Measurements from ENCODE around the gene COX10. TPM values are rescaled to one million over a fixed set of nuclear protein-coding genes. Genes with fewer than 3 reads are reported as not detected.

The COX10 gene
- total and polyA plus RNA-seq, 5 experiments from 2014 or later, result 18.5 to 24.5 (median 23.3) TPM

DNA sequence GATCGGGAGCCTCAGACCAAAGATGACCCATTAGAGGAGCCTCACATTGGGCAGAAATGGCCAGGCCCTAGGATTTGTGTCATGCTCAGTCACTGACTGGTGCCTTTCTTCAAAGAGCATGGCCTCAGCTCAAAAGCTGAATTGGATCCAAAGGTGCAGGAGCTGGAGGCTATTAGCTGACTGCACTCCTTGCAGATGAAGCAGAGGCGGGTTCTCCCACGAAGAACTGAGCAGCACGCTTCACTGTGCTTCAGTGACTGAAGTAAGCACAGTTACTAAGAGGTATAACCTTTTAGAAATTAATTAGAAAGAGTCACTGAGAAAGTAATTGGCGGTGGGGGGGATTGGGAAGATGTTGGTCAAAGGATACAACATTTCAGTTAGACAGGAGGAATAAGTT lies 18.7 kb upstream of the COX10 start:
- no peak for ATAC-seq
- Mint-ChIP-seq H3K36me3 (peaks cover under 1 to 27% (median 11%) of the 10 kb centered on the region in 3 donors), H3K27ac (no peak overlapping the region), H3K9me3 (peaks cover 0 to under 1% (median 0%) of the 10 kb centered on the region in 9 donors), H3K27me3 (no peaks in the 10 kb centered on the region), H3K4me3 (no peak overlapping the region), H3K4me1 (peaks cover 0 to 12% (median 9%) of the 10 kb centered on the region in 4 donors)
- POLR2A ChIA-PET, result no interaction called here
- DNase-seq, result no peak

DNA sequence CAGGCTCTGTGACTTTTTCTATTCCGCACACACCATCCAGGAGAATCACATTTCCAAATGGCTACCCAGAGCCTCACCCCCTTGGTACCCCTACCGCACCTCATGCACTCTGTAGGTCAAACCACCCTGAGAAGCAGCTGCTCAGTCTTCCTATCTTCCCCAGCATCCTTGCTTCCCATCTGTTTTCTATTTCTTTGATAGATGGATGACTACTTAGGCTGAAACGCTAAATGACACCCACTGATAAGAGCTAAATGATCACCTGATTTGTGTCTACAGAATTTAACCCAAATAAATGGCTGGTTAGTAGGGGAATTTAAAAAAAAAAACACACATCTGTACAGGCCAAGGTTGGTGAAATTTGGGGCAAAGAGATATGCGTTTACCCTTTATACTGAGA lies 17.6 kb upstream of the COX10 start:
- Mint-ChIP-seq H3K27ac (no peak overlapping the region), H3K4me3 (no peak overlapping the region), H3K4me1 (peaks cover 0 to 12% (median 9%) of the 10 kb centered on the region in 4 donors), H3K9me3 (peaks cover 0 to 6% (median 0%) of the 10 kb centered on the region in 9 donors), H3K27me3 (no peaks in the 10 kb centered on the region), H3K36me3 (peaks cover 7 to 33% (median 19%) of the 10 kb centered on the region in 3 donors)
- ATAC-seq (no peak), DNase-seq (no peak)
- POLR2A ChIA-PET, result interaction anchor here (0.7 kb wide), 2 partner anchors 242 to 247 kb away, joined by 3 read pairs; no protein-coding TSS in a partner anchor

DNA sequence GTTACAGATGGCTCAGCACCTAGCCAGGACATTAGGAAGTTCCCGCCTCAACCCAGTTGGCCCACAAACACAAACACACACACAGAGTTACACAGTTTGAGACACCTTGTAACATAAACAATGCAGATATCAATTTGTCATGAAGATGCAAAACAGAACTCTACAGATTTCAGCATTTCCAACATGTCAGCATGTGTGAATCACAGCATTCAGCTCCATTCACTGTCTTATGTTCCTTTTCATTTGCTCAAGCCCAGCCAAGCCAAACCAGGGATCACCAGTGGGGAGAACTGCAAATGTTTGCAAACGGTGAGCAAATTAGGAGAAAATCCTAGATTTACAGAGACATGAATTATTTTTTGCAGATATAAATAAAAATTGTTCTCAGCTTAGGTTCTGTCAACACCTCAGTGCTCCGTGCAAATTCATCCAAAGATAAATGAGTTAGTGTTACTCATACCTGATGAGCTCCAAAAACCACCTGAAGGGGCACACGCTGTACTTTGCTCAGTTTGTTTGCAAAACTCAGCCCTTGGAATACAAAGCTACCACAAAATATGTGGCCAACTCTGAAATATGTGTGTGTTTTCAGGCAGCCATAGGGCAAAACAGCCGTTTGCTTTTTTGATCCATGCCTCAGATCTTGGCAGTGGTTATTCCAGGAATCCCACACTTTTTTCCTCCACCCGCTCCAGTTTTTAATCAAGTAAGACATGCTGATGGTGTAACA lies 16.3 kb upstream of the COX10 start:
- no peak overlapping the region for H3K27ac Mint-ChIP-seq
- no peak for ATAC-seq

DNA sequence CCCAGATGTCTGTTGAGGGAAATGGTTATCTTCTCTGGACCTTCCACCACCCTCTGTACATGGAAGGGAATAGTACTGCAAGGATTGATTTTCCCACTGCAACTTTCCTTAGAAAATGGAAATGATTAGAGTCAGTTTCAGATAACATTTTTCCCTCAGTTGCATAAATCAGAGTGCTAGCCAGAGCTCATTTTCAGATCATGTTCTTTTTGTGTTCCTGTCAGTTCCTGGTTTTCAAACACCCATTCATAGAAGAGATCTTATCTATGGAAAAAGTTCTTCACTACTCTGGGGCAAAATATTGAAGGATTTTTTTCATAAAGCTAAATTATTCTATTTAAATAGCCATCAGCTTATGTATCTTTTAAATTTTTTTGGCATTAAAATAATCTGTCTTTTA lies 11.7 kb upstream of the COX10 start:
- DNase-seq, result no peak
- Mint-ChIP-seq H3K4me1 (peaks cover 0 to 12% (median 9%) of the 10 kb centered on the region in 4 donors), H3K9me3 (peaks cover 0 to 6% (median 0%) of the 10 kb centered on the region in 9 donors), H3K36me3 (peaks cover 16 to 55% (median 43%) of the 10 kb centered on the region in 3 donors), H3K27me3 (no peaks in the 10 kb centered on the region), H3K4me3 (no peak overlapping the region), H3K27ac (no peak overlapping the region)
- POLR2A ChIA-PET, result no interaction called here
- no peak for ATAC-seq

More for the DNA sequence above, 16.3 kb upstream of the COX10 start:
- peaks cover 0 to 12% (median 6%) of the 10 kb centered on the region in 4 donors for H3K4me1 Mint-ChIP-seq
- POLR2A ChIA-PET, result no interaction called here
- no peaks in the 10 kb centered on the region for H3K27me3 Mint-ChIP-seq
- peaks cover 16 to 38% (median 30%) of the 10 kb centered on the region in 3 donors for H3K36me3 Mint-ChIP-seq
- H3K4me3 Mint-ChIP-seq, result no peak overlapping the region
- DNase-seq, result no peak
- peaks cover 0 to 6% (median 0%) of the 10 kb centered on the region in 9 donors for H3K9me3 Mint-ChIP-seq

DNA sequence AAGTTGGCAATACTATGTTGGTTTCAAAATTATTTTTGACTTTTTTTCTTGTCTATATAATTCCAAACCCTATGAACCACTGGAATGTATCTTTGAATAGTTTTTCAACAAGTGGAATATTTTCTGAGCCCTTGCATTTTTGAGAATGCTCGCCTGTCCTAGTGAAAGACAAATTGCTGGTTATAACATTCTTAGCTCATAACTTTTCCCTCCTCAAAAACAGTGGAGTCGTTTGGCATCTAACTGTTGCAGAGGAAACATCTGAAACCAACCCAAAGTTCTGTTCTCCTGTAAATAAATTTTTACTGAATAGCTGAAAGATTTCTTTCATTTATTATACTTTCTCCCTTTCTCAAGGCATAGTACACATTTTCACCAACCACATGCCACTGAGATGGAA lies 11.3 kb upstream of the COX10 start:
- Mint-ChIP-seq H3K9me3 (peaks cover 0 to 6% (median 0%) of the 10 kb centered on the region in 9 donors), H3K27me3 (no peaks in the 10 kb centered on the region), H3K27ac (no peak overlapping the region), H3K4me1 (peaks cover 0 to 14% (median 9%) of the 10 kb centered on the region in 4 donors), H3K36me3 (peaks cover 16 to 55% (median 43%) of the 10 kb centered on the region in 3 donors), H3K4me3 (no peak overlapping the region)
- no peak for DNase-seq
- no peak for ATAC-seq
- POLR2A ChIA-PET, result no interaction called here

DNA sequence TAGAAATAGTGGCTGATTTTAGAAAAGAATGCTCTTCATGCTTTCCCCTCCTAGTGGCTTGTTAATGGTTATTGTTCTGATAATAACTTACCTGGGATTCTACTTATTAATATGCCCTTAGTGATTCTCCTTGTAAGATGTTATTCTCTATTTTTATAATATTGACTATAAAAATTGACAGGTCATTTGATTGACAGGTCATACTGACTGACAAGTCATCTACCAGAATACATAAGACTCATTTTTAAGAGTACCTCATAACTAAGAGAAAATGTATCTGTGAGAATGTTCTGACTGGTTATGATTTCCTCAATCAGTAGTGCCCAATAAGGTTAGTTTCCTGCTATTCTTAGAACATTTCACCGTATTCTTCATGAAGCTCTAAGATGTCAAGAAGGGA lies 8.6 kb upstream of the COX10 start:
- DNase-seq (no peak), ATAC-seq (no peak)
- no peak overlapping the region for H3K4me3 Mint-ChIP-seq
- no peaks in the 10 kb centered on the region for H3K27me3 Mint-ChIP-seq
- H3K36me3 Mint-ChIP-seq, result peaks cover 15 to 54% (median 50%) of the 10 kb centered on the region in 3 donors
- POLR2A ChIA-PET, result no interaction called here
- peaks cover 1 to 22% (median 12%) of the 10 kb centered on the region in 4 donors for H3K4me1 Mint-ChIP-seq
- no peak overlapping the region for H3K27ac Mint-ChIP-seq
- peaks cover 0 to 5% (median 0%) of the 10 kb centered on the region in 9 donors for H3K9me3 Mint-ChIP-seq

DNA sequence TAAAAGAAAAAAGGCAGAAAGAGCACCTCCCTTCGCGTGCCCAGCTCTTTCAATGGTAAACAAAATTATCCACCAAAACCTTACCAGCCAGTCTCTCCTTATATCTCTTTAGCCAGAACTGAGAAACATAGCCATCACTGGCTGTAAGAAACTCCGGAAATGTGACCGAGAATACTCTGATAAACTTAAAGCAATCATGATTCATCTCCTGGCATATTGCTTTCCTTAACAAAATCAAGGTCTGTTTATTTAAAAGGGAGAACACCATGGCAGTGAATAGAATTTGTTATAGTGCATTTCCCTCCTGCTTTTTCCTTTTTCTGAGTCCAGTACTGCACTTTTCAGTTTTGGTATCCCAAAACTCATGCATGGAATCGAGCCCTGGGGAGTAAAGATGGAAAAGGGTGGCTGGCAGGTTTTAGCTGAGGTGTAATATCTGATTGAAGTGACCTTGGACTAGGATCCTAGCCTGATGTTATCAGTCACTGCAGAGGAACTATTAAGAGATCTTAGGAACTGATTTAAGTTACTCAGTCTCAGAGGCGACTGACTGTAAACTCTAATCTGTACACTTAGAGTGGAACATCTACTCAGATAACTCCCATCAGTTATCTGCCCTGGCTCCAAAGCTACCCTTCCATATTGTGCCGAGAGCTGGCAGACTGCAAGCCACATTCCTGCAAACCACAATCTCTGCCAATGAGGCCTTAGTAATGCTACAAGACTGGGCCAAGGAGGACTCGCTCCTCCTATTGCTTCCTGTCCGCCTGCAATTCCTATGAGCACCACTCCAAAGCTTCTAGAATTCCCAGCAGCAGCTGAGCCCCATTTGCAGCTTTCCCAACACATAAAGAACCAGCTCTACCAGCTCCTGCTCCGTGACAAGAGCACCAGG lies 7.4 kb upstream of the COX10 start:
- ATAC-seq, result no peak
- Mint-ChIP-seq H3K4me3 (no peak overlapping the region), H3K9me3 (no peaks in the 10 kb centered on the region), H3K4me1 (peaks cover 1 to 27% (median 14%) of the 10 kb centered on the region in 4 donors), H3K27ac (peak overlapping the region in 2 of 10 donors; percentile 29 to 32), H3K27me3 (no peaks in the 10 kb centered on the region), H3K36me3 (peaks cover 7 to 49% (median 49%) of the 10 kb centered on the region in 3 donors)
- POLR2A ChIA-PET, result no interaction called here
- no peak for DNase-seq

DNA sequence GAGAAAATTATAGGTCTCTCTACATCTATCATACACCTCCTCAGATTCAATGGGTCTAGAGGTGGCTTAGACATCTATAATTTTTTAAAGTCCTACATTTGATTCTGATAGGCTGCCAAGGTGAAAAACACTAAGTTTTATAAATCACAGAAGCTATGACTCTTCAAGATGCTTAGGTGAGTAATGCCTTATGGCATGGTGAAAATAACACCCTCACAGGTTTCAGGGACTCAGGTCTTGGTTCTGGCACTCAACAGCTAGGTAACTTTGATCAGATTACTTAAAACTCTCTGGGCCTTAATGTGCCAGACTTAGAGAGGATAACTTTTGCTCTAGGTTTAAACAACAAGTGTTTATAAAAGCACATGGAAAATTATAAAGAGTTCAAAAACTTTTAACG lies 2.0 kb upstream of the COX10 start:
- Mint-ChIP-seq H3K27ac (no peak overlapping the region), H3K36me3 (peaks cover 0 to 19% (median 5%) of the 10 kb centered on the region in 3 donors), H3K4me3 (no peak overlapping the region), H3K4me1 (peaks cover 22 to 57% (median 44%) of the 10 kb centered on the region in 4 donors), H3K27me3 (no peaks in the 10 kb centered on the region), H3K9me3 (no peaks in the 10 kb centered on the region)
- POLR2A ChIA-PET, result interaction anchor here (0.6 to 1.7 kb wide), 2 partner anchors 19 to 134 kb away, joined by 3 to 4 read pairs; no protein-coding TSS in a partner anchor
- DNase-seq, result no peak
- ATAC-seq, result no peak

DNA sequence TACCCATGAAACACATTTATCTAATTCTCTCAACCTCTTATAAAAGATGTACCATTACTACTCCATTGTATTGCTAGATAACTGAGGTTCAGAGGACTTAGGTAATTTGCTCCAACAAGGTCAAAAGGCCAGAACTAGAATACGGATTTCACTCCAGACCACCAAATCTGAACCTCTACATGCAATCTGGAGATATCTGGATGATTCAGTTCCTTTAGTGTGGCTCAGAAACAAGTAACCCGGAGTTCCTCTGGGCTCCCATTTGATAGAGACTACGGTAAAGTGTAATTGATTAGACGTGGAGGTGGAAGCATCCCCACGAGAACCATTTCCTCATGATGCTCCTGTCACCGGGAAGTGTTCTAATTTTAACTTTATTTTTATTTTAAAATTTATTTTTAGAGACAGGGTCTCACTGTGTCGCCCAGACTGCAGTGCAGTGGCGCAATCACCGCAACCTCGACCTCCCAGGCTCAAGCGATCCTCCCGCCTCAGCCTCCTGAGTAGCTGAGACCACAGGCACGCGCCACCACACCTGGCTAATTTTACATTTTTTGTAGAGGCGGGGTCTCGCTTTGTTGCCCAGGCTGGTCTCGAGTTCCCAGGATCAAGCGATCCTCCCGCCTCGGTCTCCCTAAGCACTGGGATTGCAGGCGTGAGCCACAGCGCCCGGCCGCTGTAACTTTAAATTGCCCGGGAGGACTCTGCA lies 608 bp upstream of the COX10 start:
- ATAC-seq (peak; percentile 15 to 28), DNase-seq (no peak)
- Mint-ChIP-seq H3K4me3 (peak overlapping the region; percentile 92 to 97 (median 94)), H3K27me3 (no peaks in the 10 kb centered on the region), H3K27ac (peak overlapping the region; percentile 87 to 97 (median 96)), H3K4me1 (peaks cover 29 to 64% (median 50%) of the 10 kb centered on the region in 4 donors), H3K9me3 (no peaks in the 10 kb centered on the region), H3K36me3 (peaks cover 0 to 19% (median 14%) of the 10 kb centered on the region in 3 donors)
- POLR2A ChIA-PET, result interaction anchor here (0.7 to 2.2 kb wide), 4 partner anchors 88 to 233 kb away, joined by 3 to 16 read pairs (median 7); partner anchors contain the start of gene HS3ST3B1

DNA sequence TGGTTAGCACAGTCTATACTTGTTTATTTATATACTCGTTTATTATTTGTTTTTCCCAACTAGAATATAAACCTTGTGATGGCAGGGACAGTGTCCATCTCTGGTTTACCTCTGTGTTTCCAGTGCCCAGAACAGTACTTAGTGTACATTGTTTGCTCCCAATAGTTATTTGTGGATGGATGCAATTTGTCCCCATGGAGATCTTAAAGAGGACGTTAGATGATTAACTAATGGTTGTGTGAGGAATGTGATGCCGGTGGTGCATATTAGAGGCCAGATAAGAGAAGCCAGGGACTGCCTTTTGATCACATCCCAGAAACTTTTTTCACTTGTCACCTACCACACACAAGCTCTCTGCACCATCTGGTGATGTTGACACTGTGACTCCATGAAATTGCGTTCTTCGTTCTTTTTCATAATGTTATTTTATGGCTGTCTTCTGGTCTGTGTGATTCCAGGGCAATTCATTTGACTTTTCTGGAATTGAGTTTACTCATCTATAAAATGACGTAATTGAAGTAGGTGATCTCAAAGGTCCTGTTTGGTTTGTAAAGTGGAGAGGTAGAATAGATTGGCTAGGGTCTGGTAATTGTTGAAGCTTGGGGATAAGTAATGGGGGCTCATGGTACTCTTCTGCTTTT lies 1.2 kb downstream of the COX10 start:
- H3K36me3 Mint-ChIP-seq, result peaks cover 0 to 22% (median 8%) of the 10 kb centered on the region in 3 donors
- ATAC-seq (no peak), DNase-seq (no peak)
- POLR2A ChIA-PET, result interaction anchor here (1.0 to 2.2 kb wide), 4 partner anchors 16 to 231 kb away, joined by 3 to 16 read pairs (median 8); partner anchors contain the start of gene HS3ST3B1
- peaks cover 27 to 55% (median 46%) of the 10 kb centered on the region in 4 donors for H3K4me1 Mint-ChIP-seq
- H3K9me3 Mint-ChIP-seq, result no peaks in the 10 kb centered on the region
- H3K27ac Mint-ChIP-seq, result peak overlapping the region in 9 of 10 donors; percentile 12 to 97 (median 90)
- H3K27me3 Mint-ChIP-seq, result no peaks in the 10 kb centered on the region
- peak overlapping the region; percentile 92 to 97 (median 94) for H3K4me3 Mint-ChIP-seq

DNA sequence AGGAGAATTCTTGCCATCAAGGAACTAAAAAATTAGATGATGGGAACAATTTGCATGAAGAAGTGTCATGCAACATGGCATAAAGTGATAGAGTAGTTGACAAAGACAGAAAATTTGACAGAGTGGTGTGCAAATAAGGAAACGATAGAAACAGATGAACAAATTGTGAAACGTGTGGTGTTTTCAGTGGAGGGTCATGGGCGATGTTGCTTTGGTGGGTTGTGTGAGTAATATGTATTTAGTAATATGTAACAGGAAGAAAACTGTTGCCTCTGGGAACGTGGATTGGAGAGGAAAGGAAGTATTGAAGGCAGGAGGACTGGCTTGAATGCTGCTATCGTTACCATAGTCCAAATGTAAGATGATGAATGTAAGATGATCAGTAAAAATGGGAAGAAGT lies 3.6 kb downstream of the COX10 start:
- POLR2A ChIA-PET, result no interaction called here
- Mint-ChIP-seq H3K4me3 (peak overlapping the region in 1 of 10 donors; percentile 12), H3K9me3 (no peaks in the 10 kb centered on the region), H3K36me3 (peaks cover 0 to 45% (median 6%) of the 10 kb centered on the region in 3 donors), H3K4me1 (peaks cover 23 to 44% (median 41%) of the 10 kb centered on the region in 4 donors), H3K27ac (peak overlapping the region in 2 of 10 donors; percentile 14 to 39), H3K27me3 (no peaks in the 10 kb centered on the region)
- ATAC-seq (no peak), DNase-seq (no peak)

All from naive thymus-derived CD8-positive, alpha-beta T cell (primary cell).